Measurements from ENCODE around the gene HGS. TPM values are rescaled to one million over a fixed set of nuclear protein-coding genes. Genes with fewer than 3 reads are reported as not detected.

Gene HGS
- total and polyA plus RNA-seq, 2 of the 8 experiments (the other 6 are each of a cell fraction or from before 2014, with no cell fraction given), result 80.8 to 99.7 TPM

DNA sequence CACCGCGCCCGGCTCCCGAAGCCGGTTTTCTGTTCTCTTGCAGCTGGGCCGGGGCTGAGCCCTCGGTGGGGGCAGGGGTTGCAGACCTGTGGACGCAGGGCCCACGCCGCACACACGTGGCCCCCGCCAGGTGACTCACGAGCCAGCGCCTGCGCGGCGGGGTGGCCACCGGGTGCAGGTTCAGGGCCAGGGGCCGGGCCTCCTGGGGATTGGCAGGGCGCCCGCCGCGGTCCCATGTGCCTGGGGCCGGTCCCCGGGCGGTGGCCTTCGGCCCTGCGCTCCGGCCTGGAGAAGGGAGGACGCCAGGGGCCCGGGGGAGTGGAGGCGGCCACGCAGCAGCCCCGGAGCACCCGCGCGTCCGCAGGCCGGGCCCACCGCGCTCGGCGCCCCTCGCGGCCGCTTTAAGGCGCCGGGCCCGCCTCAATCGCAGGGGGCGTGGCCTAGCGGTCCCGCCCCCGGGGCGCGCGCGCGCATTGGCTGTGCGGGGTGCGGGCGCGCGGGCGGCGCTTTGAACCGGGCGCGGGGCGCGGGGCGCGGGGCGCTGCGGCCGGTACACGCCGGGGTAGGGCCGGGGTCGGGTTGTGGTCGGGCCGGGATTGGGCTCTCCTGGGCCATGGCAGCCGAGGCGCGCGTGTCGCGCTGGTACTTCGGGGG lies 28.1 kb downstream of the HGS start, which contains the start of gene SLC25A10 (continued):
- peak; percentile 6 for TF ChIP-seq KDM4A (IDR thresholded peaks at IDR 0.05; ENCODE audit: low read depth, low read length, severe bottlenecking)
- no peak for TF ChIP-seq NRF1 (IDR thresholded peaks at IDR 0.05; ENCODE audit: low read depth, low read length)
- TF ChIP-seq MAX (IDR thresholded peaks at IDR 0.05), result peak; percentile 65
- TF ChIP-seq RBBP5 (IDR thresholded peaks at IDR 0.05; ENCODE audit: borderline replicate concordance, low read depth, low read length), result peak; percentile 3; the same call in 1 of the 2 replicates
- TF ChIP-seq USF2 (IDR thresholded peaks at IDR 0.05; ENCODE audit: low read length), result no peak
- no peak for TF ChIP-seq TCF12 (IDR thresholded peaks at IDR 0.05; ENCODE audit: low read depth, low read length)
- no peak for TF ChIP-seq MAFK (IDR thresholded peaks at IDR 0.05; ENCODE audit: low read depth, low read length)

Measured in H1 (cell line).